GM19193 (cell line): Measurements from ENCODE around the gene KIF12.

Source experiments
- POLR2A ChIP-seq: IDR thresholded peaks from 4 replicates; pipeline ENCODE4 v1.6.1; 2011; ENCODE audit not compliant: insufficient read depth, insufficient read length; ENCODE audit errors: extremely low read depth

KIF12 gene

DNA sequence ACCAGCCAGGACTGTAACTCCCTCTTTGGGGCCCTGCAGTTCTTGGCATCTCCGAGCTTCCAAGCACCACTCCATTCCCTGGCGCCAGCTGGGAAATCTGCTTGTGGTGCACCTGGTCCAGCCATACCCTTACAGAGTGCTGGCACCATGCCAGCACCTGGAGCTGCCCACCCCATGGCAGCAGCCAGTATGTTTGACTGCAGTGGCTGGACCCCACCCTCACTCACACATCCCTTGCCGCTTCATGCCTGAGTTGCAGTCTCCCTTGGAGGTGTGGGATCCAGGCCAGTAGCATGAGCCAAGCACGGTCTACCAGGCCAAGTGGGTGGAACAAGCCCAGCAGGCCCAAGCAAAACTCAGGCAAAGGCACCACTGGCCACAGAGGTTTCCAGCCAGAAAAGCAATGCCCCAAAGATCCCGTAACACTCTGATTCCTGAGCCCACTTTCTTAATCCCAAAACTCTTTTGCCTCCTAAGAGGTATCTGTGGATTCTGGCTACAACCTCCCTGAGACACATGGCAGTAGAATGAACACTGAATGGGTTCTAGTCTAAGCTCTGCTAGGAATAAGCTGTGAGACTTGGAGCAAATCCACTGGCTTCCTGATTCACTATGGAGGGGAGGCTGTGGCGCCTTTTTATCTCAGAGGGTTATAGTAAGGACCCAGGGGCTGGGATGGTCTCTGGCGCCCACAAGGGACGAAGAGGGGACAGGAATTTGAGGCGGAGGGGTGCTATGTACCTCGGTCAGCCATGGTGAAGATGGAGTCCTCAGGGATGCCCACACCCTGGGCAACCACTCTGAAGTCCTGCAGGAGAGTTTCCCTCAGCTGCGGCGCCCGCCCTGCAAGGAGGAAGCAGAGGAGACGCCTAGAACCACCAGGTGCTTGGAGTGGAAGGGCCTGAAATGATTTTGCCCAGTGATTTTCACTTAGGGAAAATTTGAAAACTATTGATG is 26.6 kb downstream of the KIF12 start:
- no peak for TF ChIP-seq POLR2A

DNA sequence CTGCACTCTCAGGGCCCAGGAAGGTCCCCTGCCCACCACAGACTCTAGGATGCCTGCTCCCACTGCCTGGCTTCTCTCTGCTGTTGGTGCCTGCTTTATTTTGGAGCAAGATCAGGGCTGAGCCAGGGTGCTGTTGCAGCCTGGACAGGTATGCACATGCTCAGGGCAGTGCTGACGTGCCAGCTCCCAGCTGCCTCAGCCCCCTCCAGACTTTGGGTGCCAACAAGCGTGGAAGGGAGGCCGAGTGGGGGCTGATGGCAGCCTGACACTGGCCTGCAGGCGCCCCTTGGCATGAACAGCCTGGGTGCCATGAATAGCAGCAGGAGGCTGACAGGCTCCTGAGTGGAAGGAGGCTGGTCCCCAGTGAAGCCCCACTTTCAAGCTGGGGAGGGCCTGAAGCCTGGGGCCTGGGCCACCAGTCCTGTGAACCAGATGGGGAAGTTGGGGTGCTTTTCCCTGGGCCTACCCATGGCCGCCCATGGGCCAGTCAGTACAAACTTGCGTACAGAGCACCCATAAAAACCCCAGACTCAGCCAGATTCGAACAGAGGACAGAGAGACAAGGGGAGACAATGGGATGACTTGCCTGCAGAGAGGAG is 27.8 kb downstream of the KIF12 start:
- no peak for TF ChIP-seq POLR2A

DNA sequence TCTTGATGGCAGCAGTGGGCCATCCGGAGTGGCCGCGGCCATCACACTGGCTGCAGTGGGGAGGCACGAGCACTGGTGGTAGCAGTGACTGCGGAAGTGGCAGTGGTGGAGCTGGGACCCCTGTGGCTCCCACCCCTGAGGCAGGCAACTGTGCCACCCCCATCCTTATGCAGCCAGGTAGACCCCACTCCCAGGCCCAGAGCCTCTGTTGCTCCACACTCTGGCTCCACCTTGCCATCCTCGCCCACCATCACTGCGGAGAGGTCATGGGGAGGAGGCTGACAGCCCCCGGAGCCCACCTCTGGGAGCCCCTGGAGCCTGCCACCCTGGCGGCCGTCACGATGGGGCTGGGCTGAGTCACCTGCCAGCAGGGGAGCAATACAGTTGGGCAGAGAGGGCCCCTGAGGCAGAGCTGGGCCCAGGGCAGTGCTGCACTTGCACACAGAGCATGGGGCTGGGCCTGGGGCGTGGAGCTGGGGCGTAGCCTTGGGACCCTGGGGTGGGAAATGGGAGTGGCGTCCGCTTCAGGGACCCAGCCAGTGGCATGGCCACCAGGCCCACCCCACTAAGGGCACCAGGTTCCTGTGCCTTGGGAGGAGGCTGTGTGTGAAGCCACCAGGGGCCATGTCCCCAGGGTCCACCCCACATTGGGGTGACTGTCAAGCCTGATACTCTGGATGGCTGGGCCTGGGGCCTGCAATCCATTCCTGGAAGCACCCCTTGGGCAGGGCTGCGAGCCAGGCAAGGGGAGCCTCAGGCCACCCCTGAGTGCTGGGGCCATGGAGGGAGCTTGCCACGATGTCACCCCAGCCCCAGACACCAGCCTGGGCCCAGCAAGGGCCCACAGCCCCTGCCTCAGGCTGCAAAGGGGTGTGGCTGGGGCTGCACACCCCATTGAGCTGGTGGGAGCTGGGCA is 28.6 kb downstream of the KIF12 start:
- TF ChIP-seq POLR2A = no peak

DNA sequence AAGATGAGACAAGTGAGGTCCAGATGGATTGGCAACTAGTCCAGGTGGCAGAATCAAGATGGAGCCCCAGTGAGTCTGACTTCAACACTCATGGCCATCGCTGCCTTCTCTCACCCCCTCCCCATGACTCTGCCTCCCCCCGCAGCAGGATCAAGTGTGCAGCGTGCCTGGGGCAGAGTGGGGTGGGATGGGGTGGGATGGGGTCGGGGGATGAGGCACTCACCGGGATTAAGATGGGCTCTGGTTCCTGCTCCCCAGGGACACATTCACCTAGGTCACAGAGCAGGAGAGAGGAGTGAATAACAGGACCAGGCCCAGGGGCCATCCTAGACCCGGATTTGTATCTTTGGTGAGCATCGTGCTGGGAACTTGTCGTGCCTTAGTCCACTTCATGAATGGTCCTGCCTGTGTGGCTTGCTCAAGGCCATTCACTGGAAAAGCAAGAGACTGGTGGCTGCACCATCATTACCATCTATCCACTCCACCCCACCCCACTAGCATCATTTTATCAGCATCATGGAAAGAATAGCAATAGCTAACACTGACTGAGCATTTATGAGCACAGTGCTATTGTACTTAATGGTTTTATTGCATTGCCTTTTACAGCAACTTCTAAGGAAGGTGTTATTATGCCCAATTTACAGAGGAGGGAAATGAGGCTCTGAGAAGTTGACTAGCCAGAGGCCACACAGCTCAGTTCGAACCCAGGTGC is 29.5 kb downstream of the KIF12 start:
- TF ChIP-seq POLR2A = no peak

DNA sequence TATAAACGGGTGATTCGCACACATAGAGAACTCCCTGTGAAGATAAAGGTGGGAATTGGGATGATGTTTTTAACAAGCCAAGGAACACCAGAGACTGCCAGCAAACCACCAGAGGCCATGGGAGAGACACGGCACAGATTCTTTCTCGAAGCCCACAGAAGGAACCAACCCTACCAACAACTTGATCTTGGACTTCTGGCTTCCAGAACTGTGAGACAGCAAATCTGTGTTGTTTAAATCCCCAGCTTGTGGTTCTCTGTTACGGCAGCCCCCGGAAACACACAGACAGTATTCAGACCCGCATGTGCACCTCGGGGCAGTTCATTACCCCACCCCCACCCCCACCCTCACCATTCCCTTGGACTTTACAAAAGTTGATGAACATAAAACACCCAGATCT is 33.8 kb downstream of the KIF12 start:
- TF ChIP-seq POLR2A = no peak

DNA sequence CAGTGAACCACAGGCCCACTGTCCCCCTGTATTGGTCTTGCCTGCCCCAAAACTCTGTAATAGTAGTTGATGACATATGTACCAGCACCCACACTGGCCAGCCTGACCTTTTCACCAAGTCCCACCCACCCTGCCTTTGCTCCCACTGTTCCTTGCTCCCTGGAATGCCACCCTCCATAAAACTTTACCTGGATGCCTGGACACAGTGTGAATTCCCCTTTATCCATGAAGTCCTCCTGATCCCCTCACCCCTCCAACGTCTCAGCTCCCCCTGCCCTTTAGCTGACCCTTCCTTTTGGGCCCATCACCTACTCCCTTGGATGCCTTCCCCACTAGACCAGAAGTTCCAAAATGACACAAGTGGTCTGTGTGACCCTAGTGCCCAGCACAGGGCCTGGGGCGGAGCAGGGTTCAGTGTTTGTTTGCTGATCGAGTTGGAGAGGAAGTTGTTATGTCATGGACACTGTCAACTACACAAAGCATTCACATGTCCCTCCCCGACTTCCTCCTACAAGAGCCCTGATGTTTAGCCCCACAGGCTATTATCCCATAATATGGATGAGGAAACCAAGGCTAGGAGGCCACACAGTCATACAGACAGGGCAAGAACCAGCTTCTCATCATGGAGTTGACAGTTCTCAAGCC is 37.1 kb downstream of the KIF12 start:
- TF ChIP-seq POLR2A = no peak

DNA sequence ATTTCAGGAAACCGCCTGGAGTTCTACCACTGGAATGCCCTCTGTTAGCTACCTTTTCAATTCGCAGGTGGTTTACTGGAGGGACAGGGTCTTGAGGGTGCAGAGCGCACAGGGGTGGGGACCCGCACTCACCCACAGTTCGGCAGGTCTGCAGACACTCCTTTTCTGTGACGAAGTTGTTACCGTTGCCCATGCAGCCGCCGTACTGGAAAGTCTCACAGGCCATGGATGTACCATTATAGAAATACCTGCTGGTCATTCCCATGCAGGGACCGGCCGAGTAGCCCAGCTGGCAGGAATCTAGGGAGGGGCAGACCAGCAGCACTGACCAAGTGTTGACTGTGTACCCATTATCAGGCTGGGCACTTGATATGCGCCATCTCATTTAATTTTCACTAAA is 37.8 kb downstream of the KIF12 start:
- no peak for TF ChIP-seq POLR2A

DNA sequence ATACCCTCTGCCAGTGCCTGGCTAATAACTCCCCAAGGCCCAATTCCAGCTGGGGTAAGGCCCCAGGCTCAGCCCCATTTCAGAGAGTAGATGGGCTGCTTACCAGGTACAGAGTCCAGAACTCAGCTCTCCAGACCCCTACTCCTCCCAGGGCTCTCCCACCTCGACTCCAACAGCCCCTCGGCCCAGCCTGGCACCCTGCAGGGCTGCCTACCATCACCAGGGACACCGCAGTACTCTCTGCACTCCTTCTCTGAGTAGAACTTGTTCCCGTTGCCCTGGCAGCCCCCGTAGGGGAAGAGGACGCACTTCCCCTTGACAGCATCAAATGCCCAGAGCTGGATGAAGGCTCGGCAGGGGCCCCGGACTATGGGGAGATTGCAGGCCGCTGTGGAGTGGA is 38.4 kb downstream of the KIF12 start:
- no peak for TF ChIP-seq POLR2A

DNA sequence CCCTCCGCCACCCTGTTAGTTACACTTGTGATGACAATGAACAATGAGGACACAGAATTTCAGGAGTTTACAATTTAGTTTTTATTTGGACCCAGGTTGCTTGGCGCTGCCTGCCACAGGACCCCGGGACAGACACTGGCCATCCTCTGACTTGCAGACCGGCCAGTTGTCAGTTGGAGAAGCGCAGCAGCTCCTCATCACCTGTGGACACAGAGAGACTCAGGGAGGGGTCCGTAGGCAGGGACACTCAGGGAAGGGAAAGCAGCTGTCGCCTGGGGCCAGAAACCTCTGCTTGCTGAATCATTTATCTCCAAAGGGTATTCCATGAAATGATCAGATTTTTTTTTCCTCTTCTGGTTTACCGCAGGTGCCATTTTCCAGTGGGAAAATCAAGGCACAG is 39.0 kb downstream of the KIF12 start:
- TF ChIP-seq POLR2A = no peak

DNA sequence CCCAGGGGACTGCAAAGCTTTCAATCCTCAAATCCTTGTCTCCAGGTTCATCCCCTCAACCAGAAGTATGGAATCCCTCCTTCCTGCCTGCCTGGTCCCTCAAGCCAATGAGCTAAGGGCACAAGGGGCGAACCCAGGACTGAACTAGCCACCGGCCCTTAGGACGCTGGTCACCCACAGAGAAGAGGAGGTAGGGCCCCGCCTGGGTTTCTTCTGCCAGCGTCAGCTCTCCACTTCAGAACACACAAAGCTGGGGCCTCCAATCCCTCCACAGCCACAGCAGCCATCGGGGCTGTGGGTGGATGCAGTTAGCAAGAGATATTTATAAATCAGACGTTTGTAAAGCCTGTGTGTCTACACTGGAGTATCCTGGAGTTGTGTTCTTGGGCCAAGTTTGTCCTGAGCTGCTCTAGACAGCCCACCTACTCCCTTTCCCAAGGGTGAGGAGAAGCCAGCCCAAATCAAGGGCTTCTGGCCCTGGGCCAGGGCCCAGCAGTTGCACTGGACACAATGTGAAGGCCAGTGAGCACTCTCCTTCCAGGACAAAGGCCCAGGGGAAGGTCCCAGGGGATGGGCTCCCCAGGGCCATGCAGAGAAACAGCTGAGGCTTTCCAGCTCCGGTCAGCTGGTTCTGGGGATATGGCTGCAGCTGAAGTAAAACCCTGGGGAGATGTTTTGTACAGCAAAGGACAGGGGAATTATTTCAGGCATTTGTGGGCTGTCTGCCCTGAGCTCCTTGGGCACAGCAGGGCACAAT is 39.9 kb downstream of the KIF12 start:
- no peak for TF ChIP-seq POLR2A

DNA sequence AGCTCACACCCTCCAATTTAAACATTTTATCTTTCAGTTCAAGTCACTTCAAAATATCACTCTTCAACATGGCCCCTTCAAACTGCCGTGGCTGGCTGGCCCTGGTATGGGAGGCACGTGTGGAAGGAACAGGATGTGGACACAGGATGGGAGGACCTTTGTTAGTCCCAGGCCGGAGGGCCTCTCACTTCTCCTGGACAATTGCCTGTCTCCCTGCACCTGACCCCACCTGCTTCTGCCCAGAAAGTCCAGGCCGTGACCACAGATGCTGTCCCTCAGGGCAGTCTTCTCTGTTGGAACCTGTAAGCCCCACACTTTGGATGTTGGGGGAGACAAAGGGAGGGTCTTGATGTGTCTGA is 40.4 kb downstream of the KIF12 start:
- TF ChIP-seq POLR2A = no peak

DNA sequence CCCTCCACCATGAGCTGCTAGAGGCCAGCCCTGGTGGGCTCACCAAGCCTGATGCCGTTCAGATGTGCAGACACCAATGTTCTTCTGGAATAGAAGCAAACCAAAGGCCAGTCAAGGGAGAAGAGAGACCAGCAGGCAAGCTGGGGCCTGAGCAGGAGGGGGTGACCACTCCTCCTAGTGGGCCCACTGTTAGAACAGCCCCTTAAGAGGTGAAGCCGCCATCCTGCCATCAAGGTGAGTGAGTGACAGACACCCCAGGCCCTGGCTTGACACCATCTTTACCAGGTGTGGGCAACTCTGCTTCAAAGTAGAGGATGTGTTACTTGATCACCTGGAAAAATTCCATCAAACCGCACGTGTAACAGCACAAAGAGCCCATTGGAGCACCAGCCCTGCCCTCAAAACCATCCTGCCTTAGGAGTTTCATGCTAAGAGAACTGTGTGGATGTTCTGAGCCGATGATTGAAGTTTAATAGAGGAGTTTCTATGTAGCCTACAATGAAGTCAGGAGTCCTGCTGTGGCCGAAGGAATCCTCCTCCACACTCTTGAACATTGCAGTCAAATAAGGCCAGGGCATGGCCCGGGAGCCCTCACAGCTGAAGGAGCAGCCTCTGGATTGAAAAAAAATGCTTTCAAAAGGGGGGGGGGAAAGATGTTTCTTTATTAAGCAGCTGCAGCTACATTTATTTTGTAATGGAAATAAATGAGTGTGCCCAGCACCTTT is 41.8 kb downstream of the KIF12 start:
- no peak for TF ChIP-seq POLR2A

DNA sequence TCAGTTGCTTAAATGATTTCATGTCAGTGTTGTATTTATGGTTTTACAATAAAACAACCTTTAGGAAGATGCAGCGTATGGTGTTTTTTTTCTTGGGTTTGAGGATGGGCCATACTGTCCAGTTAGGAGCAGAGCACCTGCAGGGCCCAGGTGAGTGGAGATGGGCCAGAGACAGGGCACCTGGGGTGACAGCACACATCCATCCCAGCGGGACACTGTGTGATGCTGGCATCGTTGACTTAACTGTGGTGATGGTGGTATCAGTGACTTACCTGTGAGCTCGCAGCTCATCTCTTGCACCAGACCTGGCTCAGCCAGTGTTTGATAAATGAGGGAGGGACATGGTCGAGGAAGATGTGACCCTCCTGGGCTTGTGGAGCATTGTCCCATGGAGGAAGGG is 42.6 kb downstream of the KIF12 start:
- no peak for TF ChIP-seq POLR2A
